Activated naive CD4-positive, alpha-beta T cell treated with anti-CD3 and anti-CD28 coated beads for 36 hours (primary cell): ENCODE results near the gene LRSAM1. TPM values are rescaled to one million over a fixed set of nuclear protein-coding genes. Genes with fewer than 3 reads are reported as not detected.

Source experiments
- CTCF ChIA-PET: fragments of 350-600 bp; sonication (Branson Sonifier 250); formaldehyde crosslinking; loops from one replicate; lab custom pipeline; 2021; ENCODE audit warnings: antibody characterized with exemption; lab: Charles Lee
- DNase-seq: peaks from one replicate; pipeline ENCODE4 v3.0.0-alpha.2; 2020
- H3K27ac Mint-ChIP-seq: one replicate; pipeline ENCODE4 v1.8.0; 2021; ENCODE audit warnings: mild to moderate bottlenecking, mixed read lengths
- H3K27me3 Mint-ChIP-seq: one replicate; pipeline ENCODE4 v1.8.0; 2021; ENCODE audit warnings: low read depth, mixed read lengths
- H3K36me3 Mint-ChIP-seq: one replicate; pipeline ENCODE4 v1.8.0; 2021; ENCODE audit warnings: low read depth, mixed read lengths
- H3K4me1 Mint-ChIP-seq: one replicate; pipeline ENCODE4 v1.8.0; 2021; ENCODE audit warnings: low read depth, mixed read lengths
- H3K4me3 Mint-ChIP-seq: one replicate; pipeline ENCODE4 v1.8.0; 2021; ENCODE audit warnings: mild to moderate bottlenecking, moderate library complexity, mixed read lengths
- H3K9me3 Mint-ChIP-seq: one replicate; pipeline ENCODE4 v1.8.0; 2021; ENCODE audit warnings: mixed read lengths
- intact Hi-C: fragments of 100-400 bp; cut with micrococcal nuclease; formaldehyde crosslinking; loops from one replicate; pipeline ENCODE4 v1.15.1; 2023
- total RNA-seq, 2 experiments: library from RNA; stranded (reverse); gene quantifications; one replicate each; pipeline ENCODE4 v1.2.3, GENCODE V29; 2021

The LRSAM1 gene
- total RNA-seq, 2 experiments from 2014 or later = 8.8 to 9.9 TPM

DNA sequence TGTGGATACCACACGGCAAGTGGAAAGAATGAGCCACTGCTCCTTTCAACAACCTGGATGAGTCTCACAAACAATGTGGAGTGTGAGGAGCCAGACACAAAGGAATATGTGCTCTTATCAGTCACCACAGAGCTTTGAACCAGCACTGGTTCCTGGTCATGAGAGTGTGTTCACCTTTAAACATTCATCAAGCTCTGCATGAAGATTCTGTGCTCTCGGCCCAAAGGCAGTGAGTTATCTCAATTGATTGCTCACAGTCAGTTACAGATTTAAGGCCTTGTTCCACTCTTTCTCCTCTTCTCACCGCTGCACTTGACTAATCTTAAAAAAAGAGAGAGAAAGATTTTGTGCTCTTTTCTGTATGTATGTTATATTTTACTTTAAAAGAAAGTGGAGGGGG, 19.4 kb downstream of the LRSAM1 start:
- H3K4me1 Mint-ChIP-seq = no peaks in the 10 kb centered on the region
- intact Hi-C loops = no loop called here
- no peaks in the 10 kb centered on the region for H3K9me3 Mint-ChIP-seq
- no peak overlapping the region for H3K27ac Mint-ChIP-seq
- H3K27me3 Mint-ChIP-seq = no peaks in the 10 kb centered on the region
- H3K36me3 Mint-ChIP-seq = peaks cover 11% of the 10 kb centered on the region
- DNase-seq = no peak
- CTCF ChIA-PET = no interaction called here
- no peak overlapping the region for H3K4me3 Mint-ChIP-seq

- DNase-seq = no peak
- Mint-ChIP-seq H3K27ac (no peak overlapping the region), H3K4me3 (no peak overlapping the region), H3K4me1 (no peaks in the 10 kb centered on the region), H3K36me3 (peaks cover 11% of the 10 kb centered on the region), H3K9me3 (no peaks in the 10 kb centered on the region), H3K27me3 (no peaks in the 10 kb centered on the region)
- CTCF ChIA-PET = interaction anchor here (0.6 to 0.7 kb wide), 2 partner anchors 9 to 268 kb away, joined by 3 to 5 read pairs; no protein-coding TSS in a partner anchor
- intact Hi-C loops = no loop called here
Measured at GRCh38 chr9:127473501-127473900, 22.2 kb downstream of the LRSAM1 start.

DNA sequence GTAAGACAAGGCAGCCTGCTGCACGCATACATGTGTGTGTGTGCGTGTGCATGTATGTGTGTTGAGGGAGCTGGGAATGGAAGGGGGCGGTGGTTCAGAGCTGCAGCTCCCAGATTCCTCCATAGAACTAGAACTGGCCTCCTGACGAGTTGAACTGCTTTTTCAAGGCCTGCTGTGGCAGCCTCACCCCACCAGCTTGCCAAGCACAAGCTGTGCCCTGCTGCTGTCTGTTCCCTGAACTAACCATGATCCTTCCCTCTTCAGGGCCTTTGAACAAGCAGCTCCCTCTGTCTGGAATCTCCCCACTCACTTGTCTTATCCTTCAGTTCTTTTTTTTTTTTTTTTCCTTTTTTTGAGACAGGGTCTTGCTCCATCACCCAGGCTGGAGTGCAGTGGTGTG, 22.6 kb downstream of the LRSAM1 start:
- DNase-seq = no peak
- Mint-ChIP-seq H3K27ac (no peak overlapping the region), H3K27me3 (no peaks in the 10 kb centered on the region), H3K4me3 (no peak overlapping the region), H3K36me3 (peaks cover 12% of the 10 kb centered on the region), H3K9me3 (no peaks in the 10 kb centered on the region), H3K4me1 (no peaks in the 10 kb centered on the region)
- intact Hi-C loops = no loop called here
- CTCF ChIA-PET = interaction anchor here (0.6 to 0.7 kb wide), 2 partner anchors 10 to 267 kb away, joined by 3 to 5 read pairs; no protein-coding TSS in a partner anchor

- H3K27me3 Mint-ChIP-seq = no peaks in the 10 kb centered on the region
- no peak overlapping the region for H3K27ac Mint-ChIP-seq
Measured at GRCh38 chr9:127474592-127474991, 23.3 kb downstream of the LRSAM1 start.

DNA sequence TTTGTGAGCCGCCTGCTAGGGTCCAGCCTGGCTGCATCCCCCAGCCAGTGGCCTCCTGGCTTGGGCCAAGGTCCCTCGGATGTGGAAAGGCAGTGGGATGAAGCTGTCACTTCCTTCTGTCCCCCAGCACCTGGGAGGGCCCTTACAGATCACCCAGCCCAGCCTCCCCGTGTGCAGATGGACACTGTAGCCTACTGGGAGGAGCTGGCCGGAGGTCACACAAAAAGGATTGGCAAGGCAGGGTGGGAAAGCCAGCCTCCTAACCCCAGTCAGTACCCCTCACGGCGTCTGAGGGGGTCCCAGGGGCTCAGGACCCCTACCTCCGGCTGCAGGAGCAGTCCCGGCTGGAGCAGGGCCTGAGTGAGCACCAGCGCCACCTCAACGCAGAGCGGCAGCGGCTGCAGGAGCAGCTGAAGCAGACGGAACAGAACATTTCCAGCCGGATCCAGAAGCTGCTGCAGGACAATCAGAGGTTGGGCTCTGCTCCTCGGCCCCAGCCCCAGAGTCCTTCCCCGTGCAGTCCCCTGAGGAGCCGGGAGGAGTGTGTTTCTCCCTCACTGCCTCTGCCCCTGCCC, 28.3 kb downstream of the LRSAM1 start:
- CTCF ChIA-PET = interaction anchor here (1.4 kb wide), 1 partner anchor 255 kb away, joined by 3 read pairs; no protein-coding TSS in a partner anchor
- intact Hi-C loops = no loop called here
- Mint-ChIP-seq H3K9me3 (no peaks in the 10 kb centered on the region), H3K36me3 (peaks cover 10% of the 10 kb centered on the region), H3K4me1 (no peaks in the 10 kb centered on the region), H3K27ac (no peak overlapping the region), H3K4me3 (no peak overlapping the region), H3K27me3 (no peaks in the 10 kb centered on the region)
- DNase-seq = no peak

More at GRCh38 chr9:127474592-127474991, 23.3 kb downstream of the LRSAM1 start:
- no peak for DNase-seq
- Mint-ChIP-seq H3K4me3 (no peak overlapping the region), H3K4me1 (no peaks in the 10 kb centered on the region), H3K9me3 (no peaks in the 10 kb centered on the region), H3K36me3 (peaks cover 9% of the 10 kb centered on the region)
- intact Hi-C loops = no loop called here
- CTCF ChIA-PET = no interaction called here

DNA sequence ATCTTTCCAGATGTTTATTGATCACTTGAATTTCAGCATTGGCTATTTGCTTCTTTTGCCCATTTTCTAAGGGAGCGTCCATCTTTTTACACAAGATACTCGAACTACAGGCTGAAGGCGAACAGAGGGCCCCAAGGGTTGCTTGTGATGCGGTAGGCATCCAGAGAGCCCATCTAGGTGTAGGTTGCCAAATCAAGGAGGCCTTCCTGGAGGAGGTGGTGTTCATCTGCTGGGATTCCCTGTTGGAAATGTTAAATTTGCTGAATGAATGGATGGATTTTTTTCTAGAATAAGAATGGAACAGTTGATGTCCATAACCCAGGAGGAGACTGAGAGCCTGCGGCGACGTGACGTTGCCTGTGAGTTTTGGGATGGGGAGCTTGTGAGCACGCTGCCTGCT, 31.4 kb downstream of the LRSAM1 start:
- no peak for DNase-seq
- Mint-ChIP-seq H3K27ac (no peak overlapping the region), H3K4me3 (no peak overlapping the region), H3K9me3 (no peaks in the 10 kb centered on the region), H3K27me3 (no peaks in the 10 kb centered on the region), H3K4me1 (no peaks in the 10 kb centered on the region), H3K36me3 (peaks cover 13% of the 10 kb centered on the region)
- intact Hi-C loops = no loop called here
- CTCF ChIA-PET = no interaction called here

DNA sequence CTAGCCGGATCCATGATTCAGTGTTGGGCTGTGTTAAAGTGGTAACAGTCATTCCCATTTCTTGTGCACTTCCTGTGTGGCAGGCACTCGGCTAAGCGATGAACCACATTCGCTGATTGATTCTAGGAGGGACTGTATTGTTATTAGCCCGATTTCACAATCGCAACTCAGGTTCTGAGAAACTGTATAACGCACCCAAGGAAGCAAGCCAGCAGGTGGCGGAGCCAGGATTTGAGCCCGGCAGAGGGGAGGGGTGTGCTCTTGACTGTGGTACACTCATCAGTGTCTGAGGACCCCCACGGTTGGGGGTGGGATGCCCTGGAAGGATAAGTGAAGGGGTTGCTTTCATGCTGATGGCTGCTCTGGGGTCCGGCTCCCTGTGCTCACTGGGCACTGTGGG, 34.7 kb downstream of the LRSAM1 start:
- Mint-ChIP-seq H3K27ac (no peak overlapping the region), H3K9me3 (no peaks in the 10 kb centered on the region), H3K4me1 (no peaks in the 10 kb centered on the region), H3K36me3 (peaks cover 12% of the 10 kb centered on the region), H3K4me3 (no peak overlapping the region), H3K27me3 (no peaks in the 10 kb centered on the region)
- intact Hi-C loops = no loop called here
- DNase-seq = no peak
- CTCF ChIA-PET = no interaction called here

DNA sequence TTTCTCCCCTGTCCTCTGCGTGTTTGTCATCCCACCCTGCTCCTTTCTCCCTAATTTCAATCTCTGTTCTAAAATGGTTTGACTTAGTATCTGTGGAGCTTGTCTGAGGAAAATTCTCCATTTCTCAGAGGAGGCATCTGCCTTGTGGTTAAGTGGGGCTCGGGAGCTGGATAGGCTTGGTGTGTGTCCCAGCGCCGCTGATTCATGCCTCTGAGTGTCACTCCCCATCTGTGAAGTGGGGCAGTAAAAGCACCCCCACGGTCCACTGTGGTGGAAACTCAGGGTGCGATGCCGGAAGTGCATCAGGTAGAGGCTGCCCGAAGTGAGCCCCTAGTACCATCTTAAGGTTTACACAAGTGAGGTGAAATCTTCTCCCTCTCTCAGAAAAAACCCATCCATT, 37.6 kb downstream of the LRSAM1 start:
- Mint-ChIP-seq H3K27ac (no peak overlapping the region), H3K9me3 (no peaks in the 10 kb centered on the region), H3K36me3 (peaks cover 8% of the 10 kb centered on the region), H3K27me3 (no peaks in the 10 kb centered on the region), H3K4me3 (no peak overlapping the region), H3K4me1 (no peaks in the 10 kb centered on the region)
- intact Hi-C loops = no loop called here
- DNase-seq = no peak
- CTCF ChIA-PET = no interaction called here

GRCh38 chr9:127489471-127490115, 38.3 kb downstream of the LRSAM1 start:
- CTCF ChIA-PET = interaction anchor here (1.0 kb wide), 1 partner anchor 100 kb away, joined by 3 read pairs; no protein-coding TSS in a partner anchor
- no peaks in the 10 kb centered on the region for H3K27me3 Mint-ChIP-seq
- no peak overlapping the region for H3K27ac Mint-ChIP-seq

DNA sequence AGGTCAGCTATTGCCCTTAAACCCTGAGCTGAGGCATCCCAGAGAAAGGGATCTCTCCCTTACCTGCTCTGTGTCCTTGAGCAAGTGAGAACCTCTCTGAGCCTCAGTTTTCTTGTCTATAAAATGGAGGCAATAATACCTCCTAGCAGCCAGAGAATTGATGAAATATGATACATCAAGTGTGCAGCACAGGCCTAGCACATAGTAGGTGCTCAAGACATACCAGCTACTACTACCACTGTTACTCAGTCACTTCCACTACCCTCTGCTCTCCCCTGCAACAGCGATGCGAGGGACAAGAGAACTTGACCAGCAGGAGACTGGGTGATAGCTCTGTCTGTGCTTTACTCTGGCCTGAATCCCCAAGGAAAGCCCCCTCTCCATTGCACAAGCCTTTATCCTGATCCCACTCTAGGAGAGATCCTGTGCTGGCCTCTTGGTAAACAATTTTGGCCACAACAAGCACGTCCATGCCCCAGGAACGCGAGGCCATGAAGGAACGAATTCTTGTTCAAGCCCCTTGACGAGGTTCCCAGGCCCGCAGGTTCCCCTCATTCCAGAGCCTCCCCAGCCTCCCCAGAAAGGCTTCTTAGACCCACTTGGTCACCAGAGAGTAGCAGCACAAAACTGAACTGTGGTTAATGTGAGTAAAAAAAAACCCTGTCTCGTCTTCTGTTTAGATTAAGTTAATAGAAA, 39.4 kb downstream of the LRSAM1 start:
- CTCF ChIA-PET = interaction anchor here (0.9 to 1.0 kb wide), 3 partner anchors 9 to 99 kb away, joined by 3 to 4 read pairs (median 3); no protein-coding TSS in a partner anchor
- H3K9me3 Mint-ChIP-seq = no peaks in the 10 kb centered on the region
- H3K4me3 Mint-ChIP-seq = no peak overlapping the region
- no peaks in the 10 kb centered on the region for H3K27me3 Mint-ChIP-seq
- intact Hi-C loops = no loop called here
- no peak overlapping the region for H3K27ac Mint-ChIP-seq
- H3K36me3 Mint-ChIP-seq = peaks cover 8% of the 10 kb centered on the region
- no peaks in the 10 kb centered on the region for H3K4me1 Mint-ChIP-seq
- DNase-seq = no peak

More at GRCh38 chr9:127489471-127490115, 38.3 kb downstream of the LRSAM1 start:
- intact Hi-C loops = no loop called here
- no peak for DNase-seq
- Mint-ChIP-seq H3K9me3 (no peaks in the 10 kb centered on the region), H3K36me3 (peaks cover 8% of the 10 kb centered on the region), H3K4me3 (no peak overlapping the region), H3K4me1 (no peaks in the 10 kb centered on the region)

DNA sequence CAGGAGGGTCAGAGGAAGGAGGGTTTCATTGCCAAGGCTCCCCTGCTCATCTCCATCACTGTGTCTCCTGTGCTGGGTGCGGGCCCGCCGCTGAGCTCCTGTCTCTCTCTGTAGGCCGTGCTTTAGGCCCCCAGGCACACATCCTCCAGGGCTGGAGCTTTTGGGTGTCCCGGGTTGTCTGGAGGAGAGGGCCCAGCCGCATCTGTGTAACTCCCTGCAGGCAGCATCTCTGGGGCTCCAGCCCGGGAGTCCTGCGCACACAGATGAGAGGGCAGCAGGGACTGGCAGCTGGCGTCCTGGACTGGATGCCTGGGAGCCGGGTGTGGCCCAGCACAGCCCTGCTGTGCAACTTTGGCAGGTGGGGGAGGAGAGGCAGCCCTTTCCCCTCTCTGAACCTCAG, 40.2 kb downstream of the LRSAM1 start:
- no peak for DNase-seq
- Mint-ChIP-seq H3K4me3 (no peak overlapping the region), H3K9me3 (no peaks in the 10 kb centered on the region), H3K27me3 (no peaks in the 10 kb centered on the region), H3K36me3 (peaks cover 7% of the 10 kb centered on the region), H3K27ac (no peak overlapping the region), H3K4me1 (no peaks in the 10 kb centered on the region)
- intact Hi-C loops = no loop called here
- CTCF ChIA-PET = interaction anchor here (1.0 kb wide), 1 partner anchor 34 kb away, joined by 3 read pairs; no protein-coding TSS in a partner anchor

GRCh38 chr9:127492616-127493015, 41.3 kb downstream of the LRSAM1 start:
- H3K9me3 Mint-ChIP-seq = no peaks in the 10 kb centered on the region
- DNase-seq = no peak
- H3K4me1 Mint-ChIP-seq = no peaks in the 10 kb centered on the region
- no peaks in the 10 kb centered on the region for H3K27me3 Mint-ChIP-seq
- H3K4me3 Mint-ChIP-seq = no peak overlapping the region
- intact Hi-C loops = no loop called here
- CTCF ChIA-PET = interaction anchor here (0.6 to 1.0 kb wide), 2 partner anchors 37 to 97 kb away, joined by 3 read pairs; no protein-coding TSS in a partner anchor
- H3K27ac Mint-ChIP-seq = no peak overlapping the region
- peaks cover 5% of the 10 kb centered on the region for H3K36me3 Mint-ChIP-seq
